ENCODE data around the gene TBC1D21.

Gene TBC1D21

DNA sequence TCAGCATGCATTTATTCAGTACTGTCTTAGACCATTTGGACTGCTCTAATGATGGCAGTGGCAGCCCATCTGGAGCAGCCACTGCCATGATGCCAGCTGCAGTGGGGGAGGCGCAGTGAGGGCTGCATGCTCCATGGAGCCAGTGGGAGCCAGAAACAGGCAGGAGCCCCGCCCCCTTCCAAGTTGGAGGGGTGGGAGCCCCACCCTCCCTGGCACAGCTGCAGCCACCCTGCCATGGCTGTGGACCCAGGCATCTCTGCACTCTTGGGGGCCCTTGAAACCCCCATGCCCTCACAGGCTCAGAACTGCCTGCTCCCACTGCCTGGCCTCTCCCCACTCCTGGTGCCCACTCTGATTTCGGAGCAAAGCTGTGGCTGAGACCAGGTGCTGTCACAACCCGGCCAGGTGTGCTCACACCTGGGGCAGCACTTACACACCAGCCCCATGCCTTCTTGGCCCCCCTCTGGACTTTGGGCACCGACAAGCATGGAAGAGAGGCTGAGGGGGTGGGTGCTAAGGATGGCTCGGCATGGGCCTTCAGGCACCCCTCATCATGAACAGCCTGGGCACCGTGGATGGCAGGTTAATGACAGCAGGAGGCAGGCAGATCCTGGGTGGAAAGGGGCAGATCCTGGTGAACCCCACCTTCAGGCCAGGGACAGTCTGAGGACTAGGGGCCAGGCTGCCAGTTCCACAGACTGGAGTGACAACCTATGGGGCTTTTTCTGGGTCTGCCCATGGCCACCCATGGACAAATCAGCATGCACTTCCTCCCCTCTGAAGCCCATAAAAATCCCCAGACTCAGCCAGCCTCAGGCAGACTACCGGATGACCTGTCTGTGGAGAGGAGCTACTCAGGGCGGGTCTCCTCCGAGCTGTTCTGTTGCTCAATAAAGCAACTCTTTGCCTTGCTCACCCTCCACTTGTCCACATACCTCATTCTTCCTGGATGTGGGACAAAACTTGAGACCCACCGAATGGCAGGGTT lies 18.3 kb downstream of the TBC1D21 start:
- no peak for DNase-seq

DNA sequence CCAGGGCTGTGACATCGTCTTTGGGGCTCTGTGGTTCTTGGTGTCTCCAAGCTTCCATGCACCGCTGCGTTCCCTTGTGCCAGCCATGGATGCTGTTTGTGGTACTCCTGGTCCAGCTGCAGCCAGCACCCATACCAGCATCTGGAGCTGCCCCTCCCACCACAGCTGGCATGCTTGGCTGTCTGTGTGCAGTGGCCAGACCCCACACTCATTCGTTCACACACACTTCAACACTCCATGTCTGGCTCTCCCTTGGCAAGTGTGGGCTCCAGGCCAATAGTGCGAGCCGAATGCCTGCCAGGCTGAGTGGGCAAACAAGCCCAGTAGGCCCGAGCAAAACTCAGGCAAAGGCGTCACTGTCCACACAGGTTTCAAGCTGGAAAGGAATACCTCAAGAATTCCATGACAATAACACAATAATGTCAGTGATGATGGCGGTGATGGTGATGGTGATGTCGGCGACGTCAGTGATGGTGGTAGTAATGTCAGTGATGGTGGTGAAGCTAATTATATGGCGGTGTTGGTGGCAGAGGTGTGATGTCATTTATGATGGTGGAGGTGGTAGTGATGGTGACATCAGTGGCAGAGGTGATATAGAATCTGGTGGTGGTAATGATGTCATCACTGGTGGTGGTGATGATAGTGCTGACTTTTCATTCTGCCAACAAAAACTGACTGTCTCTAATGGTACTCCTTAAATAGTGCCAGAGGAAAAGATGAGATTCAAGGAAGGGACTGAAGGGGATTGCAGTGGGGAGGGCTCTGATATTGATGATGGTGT lies 19.3 kb downstream of the TBC1D21 start:
- no peak for DNase-seq

DNA sequence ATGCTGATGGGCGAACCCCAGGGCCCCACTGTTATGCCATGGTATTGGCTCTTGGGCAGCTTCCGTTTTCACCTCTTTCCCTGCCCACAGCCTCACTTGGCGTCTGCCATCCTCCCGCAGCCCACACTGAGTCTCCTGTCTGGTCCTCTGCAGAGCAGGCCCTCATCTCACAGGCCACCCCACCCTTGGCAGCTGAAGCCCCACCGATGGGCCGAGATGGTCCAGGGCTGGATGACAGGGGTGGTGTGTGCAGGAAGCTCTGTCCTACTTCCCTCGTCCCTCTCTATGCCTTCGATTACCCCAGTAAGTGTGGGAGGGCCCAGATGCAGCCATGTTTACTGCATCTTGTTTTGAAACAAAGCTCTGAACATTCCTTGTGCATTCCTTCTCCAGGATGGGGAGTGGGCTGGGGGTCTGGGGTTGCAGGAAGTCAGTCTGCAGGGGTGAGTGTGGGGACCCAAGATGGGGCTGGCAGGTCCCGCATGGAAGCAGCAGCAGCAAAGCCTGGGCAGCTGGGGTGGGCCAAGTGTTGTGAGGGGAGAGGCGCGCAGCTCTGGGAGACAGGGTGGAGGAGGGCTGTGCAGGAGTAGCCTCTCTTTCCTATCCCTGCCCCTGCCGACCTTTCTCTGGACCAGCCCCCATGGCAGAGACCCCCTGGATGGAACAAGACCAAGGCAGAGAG lies 20.9 kb downstream of the TBC1D21 start:
- DNase-seq: no peak

DNA sequence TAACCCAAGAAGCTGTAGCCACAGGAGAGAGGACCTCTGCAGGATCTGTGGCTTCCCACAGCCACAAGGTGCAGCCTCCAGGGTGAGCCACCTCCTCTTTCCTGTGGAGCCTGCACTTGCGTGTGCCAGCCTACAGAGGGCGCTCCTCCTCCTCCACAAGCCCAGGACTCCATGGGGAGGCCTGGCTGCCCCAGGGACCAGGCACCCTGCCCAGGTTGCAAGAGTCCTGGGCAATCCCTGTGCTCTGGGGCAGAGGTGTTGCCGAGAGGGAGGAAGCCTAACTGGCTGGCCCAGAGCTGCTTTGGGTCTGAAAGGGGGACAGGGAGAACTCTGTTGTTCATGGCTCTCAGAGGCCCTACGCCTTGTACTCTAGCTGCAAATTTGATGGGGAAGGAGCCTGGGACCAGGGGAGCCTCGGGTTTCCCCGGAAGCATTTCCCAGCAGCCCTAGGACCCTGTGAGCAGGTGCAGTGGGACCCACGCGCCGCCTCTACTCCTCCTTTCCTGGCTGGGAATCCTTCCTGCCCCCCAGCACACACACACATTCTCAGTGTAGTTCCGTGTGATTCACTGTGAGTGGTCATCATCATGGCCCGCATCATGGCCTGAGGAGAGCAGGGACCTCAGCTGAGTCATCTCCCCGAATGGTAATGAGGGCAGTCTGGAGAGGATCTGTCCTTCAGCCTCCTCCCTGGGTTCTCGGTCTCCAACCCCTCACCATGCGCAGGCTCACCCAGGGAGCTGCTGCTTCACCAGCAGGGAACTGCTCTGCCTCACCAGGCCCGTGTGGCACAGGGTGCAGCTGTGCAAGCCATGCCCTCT lies 24.3 kb downstream of the TBC1D21 start:
- DNase-seq: peak; percentile 59

DNA sequence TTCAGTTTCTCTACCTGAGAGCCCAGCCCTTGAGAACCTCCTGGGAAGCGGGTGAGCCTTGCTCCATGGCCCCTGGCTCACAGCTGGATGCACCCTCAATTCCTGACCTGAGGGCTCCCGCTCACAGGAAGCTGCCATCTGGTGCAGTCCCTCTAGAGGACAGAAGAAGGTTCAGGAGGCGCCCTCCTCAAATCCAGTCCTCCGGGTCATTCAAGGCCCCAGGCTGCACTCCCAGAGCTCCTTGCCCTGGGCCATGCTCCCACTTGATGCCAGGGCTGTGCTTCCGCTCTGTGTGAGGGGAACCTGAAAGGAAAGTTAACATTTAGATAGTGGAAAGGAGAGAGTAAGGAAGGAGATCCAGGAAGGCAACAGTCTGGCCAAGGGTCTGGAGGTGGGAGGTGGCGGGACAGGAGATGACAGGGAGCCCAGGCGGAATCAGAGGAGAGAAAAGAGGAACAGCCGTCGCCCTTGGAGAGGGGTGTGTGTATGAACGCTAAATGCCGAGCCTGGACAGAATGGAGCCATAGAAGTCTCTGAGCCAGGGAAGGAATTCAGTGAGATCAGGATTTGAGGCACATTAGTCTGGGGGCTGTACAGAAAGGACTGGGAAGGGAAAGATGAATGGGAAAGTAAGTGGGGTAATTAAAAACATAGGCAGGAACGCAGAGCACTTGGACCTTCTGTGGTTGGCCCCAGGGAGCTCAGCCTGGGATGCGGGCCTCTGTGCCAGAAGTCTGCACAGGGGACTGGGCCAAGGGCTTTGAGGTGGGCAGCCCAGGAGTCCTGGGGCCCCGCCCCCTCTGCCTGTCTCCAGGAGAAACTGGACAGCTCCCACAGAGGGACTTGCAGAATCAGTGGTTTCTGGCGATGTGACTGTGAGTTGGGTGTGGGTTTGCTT lies 26.1 kb downstream of the TBC1D21 start:
- no peak for DNase-seq

DNA sequence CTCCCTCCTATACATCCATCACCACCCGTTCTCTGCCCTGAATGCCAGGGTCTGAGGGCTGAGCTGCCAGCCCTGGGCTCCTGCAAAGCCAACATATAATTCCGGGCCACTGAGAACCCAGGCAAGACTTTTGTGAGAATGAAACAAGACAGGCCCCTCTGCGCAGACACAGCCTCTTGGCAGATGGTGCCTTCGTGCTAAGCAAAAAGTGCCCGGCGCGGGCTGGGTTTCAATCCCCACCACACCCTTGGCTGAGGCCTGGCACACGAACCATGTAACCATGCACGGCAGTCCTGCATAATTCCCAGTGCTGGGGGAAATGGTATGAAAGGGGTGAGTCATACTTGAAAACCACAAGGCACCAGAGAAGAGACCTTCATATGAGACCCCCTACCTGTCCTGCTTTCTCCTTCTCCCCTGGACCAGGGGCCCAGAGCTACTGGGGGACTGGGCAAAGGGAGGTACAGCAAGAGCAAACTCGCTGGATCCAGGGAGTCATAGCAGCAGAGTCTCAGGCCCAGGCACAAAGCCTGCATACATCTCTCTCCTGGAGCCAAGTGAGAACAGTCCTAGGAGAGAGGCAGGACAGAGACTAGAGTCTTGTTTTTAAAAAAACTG lies 26.8 kb downstream of the TBC1D21 start:
- DNase-seq: no peak

DNA sequence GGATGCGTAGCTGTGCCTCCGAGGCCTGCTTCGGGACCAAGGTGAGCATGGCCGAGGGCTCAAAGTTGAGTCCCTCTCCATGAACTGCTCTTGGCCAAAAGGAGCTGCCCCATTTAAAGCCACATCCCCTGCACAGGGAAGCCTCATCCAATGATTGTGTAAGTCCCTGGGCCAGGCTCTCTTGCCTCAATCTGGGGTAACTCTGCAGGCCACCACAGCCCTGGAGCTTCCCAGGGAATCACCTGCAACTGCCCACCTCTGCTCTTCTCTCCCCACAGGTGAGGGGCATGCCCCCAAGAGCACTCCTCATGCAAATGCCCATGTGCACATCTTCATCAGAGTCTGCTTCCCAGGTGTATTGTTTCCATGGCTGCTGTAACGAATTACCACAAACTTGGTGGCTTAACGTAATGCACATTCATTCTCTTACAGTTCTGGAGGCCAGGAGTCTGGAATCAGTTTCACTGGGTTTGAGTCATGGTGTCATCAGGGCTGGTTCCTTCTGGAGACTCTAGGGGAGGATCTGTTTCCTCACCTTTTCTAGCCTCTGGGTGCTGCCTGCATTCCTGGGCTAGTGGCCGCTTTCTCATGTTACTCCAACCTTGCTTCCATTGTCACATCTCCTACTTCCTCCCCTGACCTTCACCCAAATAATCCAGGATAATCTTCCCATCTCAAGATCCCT lies 27.9 kb downstream of the TBC1D21 start:
- no peak for DNase-seq

DNA sequence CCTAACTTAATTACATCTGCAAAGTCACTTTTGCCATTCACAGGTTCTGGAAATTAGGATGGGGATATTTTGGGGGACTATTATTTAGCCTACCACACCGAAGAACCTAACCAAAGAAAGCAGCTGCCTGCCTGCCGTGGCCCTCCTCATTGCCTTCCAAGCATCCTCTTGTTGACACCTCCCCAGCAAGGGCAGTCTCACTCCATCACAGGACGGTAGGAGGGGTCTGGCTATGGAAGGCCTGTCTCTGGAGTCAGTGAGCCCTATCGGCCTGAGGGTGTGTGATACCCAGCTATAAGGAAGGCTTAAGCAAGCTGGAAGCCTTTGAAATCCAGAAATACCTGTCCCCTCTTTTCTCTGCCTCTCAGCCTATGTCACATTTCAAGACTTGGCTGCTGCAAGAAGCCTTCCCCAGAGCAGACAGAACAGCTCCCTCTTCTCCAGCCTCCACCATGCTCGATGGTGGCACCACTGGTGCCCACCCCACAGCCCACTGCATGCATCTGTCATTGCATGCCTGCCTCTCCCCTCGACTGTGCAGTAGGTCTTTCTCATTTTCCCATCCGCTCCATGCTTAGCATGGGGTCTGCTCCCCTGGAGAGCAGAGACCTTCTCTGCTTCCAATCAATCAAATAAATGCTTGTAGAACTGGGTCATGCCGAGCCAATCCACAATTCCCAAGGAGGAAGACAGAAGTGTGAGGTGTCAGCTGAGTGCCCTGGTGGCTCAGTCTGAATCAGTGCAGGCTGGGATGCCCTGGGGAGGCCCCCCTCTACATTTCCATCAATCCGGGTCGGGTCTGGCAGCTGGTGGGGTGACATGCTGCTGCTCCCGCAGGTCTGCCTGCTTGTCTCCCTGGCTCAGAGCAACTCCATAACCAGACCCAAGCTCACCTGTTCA lies 29.0 kb downstream of the TBC1D21 start:
- DNase-seq: no peak

DNA sequence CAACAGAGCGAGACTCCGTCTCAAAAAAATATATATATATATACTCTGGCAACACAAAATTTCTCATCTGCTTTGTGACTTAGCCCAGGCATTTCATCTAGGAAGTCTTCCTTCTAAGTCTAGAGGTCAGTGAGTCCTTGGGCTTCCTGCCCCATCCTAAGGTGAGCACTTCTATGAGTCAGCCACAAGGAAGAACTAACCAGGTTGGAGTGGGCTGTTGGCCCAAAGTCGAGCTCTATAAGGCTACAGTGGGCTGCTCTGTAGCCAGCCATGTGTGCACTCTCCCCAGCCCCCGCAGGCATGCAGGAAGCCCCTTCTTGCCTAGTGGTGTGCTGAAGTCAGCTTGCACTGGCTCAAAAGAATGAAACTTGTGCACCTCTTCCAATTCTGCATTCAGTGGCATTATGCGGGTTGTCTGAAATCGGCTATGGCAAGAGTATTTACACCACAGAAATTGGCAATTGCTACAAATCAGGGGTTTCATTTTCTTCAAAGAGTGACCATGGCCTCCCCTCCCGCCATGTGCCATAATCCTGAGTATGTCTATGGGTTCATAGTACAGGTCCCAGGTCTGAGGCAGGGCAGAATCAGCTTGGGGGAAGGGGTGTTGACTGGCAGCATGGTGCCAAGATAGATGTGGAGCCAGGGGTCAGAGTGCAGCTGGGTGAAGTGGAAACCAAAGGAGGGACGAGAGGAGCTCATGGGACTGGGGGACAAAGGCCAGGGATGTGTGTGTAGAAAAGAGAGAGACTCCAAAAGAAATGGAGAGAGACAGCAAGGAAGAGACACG lies 30.9 kb downstream of the TBC1D21 start:
- DNase-seq: no peak

DNA sequence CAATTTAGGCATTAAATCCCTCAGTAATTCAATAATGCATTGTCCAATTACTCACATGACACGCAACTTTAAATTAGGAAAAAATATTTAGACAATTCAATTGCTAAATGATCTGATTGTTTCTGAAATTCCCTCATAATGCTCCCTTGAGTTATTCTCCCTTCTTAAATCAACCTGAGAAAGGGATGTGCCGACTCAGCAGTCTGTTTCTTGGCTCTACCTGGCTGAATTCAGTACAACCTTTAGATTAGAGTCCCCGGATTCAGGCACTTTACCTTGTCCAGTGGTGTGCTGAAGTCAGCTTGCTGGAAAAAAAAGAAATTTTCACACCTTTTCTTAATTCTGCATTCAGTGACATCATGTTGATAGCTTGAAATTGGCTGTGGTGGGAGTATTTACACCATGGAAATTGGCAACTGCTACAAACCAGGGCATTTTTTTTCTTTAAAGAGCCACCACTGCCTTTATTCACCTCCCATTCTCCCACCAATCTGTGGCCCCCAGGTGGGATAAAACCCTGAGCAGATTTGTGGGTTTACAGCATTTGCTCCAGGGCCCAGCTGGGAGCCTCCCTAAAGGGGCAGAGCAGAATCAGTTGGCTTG lies 32.0 kb downstream of the TBC1D21 start:
- DNase-seq: no peak

DNA sequence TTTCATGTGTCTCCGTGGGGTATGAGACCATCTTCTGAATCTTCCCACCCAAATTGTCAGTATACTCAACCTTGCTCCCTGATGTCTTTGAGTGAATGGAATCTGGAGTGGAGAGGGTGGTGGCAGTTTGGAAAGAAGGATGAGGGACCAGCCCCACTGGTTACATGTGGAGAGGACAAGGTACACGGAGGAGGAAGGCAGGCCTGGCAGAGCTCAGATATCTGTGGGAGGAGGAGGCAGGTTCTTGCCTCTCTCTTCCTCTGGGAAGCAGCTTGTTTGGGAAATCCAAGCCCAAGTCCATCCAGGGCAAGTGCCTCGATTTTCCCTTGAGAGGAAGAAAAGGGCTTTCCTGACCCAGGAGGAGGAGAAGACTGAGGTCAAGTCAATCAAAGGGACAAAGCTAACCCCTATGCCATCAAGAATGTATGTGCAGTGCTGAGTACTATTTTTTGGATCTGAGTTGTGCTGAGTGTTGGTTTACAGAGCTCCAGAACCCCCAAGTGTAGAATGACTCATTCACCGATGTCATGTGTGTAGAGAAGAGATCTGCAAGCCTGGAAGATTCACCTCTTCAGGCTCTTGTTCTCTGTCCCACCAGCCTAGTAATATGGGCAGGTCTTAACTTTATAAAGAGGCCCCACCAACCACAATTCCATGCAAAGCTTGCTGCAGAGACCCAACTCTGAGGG lies 33.1 kb downstream of the TBC1D21 start:
- no peak for DNase-seq

DNA sequence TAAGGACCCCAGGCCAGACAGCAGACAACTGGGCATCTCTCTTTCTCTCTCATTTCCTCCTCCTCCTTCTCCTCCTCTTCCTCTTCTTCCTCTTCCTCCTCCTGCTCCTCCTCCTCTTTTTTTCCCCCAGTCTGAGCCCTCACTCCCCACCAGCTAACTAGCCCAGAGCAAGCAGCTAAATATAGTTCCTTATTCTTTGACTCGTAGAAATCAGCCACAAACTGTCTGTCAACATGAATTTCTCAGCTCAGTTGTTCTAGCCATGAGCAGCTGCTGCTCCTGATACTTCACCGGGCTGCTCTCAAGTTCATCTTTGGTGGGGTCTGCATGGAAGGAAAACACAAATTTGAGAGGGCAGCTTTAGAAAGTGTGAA lies 33.7 kb downstream of the TBC1D21 start:
- no peak for DNase-seq

DNA sequence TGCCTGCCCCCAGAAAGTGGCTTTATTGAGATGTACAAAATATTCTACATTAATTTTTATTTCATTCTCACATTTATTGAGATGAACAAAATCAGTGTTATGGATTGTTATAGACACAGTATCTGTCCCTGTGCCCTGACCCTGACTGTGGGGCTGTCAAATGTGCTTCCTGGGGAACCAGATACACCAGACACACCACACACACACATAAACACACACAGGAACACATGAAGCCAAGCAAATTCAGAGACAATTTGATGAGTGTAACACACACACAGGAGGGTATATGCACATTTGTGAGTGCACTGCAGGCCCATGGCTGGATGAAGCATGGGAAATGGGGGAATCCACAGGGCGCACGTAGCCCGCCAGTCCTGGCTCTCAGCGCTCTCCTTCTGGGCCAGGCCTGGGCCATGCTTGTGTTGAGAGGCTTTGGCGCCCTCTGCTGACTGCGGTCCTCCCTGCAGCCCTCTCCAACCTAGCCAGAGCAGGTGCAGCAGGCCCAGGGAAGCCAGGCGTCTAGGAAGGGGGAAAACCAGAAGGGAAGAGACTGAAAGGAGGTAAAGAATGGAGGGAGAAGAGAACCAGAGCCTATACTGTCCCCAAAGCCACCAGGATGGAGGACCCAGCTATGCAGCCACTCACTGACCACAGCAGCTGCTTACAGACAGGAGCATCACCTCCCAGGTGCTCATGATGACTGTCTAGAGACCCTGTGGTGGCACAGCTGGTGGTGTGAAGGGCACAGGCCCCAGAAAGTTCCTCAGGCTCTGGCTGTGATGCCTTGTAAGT lies 34.9 kb downstream of the TBC1D21 start:
- DNase-seq: peak; percentile 60

DNA sequence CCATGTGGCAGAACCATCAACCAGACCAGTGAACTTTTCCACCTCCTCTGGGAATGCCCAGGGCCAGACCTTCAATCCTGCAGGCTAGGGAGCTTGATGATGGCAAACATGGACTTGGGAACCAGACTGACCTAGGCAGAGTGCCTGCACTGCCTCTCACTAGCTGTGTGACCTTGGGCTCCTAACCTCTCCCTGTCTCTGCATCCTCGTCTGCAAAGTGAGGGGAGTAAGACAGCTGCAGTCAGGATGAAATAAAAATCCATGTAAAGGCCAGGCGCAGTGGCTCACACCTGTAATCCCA lies 35.4 kb downstream of the TBC1D21 start:
- DNase-seq: no peak

DNA sequence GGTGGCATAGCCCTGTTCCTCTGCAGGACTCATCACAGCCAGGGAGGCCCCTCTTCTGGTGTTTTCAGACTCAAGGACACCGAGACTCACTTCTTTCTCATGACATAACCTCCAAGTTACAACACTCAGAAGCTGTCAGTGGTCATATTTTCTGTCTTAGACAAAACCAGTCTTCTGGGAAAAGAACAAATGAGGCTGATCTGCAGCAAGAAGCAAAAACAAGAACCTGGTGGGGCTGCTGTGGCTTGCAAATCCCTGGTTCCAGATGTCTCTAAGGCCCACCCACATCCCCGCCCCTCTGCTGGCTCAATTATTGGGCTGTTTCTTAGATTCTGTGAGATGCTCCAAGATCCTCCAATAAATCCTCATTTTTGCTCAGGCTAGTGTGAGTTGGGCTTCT lies 36.3 kb downstream of the TBC1D21 start:
- no peak for DNase-seq

DNA sequence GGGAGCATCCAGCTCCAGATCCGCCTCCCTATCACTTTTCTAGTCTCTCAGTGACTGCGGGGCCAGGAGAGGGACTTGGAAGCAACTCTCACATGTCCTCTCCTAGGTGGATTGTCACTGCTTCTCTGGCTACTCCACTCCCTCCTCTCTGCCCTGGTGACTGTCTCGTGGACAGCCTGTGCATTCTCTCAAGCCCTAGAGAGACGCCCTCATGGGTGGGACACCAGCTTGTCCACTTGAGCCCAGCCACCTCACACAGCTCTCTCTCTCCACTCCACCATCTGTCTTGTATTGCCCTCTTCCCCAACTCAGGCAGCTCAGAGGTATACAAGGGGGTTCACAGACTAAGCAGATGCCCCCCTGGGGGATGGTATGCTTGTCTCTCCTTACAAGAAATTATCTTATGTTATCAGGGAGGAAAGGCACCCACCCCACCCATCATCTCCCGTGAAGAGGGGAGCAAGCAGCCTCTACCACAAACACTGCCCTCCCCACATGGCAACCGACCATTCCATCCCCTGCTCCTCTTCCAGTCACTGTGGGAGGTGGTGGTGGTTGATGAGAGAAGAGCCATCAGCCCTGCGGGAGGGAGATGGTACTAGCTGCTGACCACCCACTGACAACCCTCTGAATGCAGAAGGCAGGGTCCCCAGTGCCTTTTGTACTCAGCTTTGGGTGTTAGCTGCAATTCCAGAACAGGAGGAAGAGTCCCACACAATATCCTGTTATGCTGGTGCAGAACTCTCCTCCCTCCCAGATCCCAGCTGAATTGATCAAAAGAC lies 37.3 kb downstream of the TBC1D21 start:
- no peak for DNase-seq
